Mesendoderm (in vitro differentiated cells): Measurements from ENCODE around the gene TTC34. TPM values are rescaled to one million over a fixed set of nuclear protein-coding genes. Genes with fewer than 3 reads are reported as not detected.
A peak's percentile ranks its signal among the peaks of the same experiment; 100 is the strongest.

Experiments
- DNase-seq: peaks from one replicate; pipeline ENCODE4 v3.0.0; 2013
- H2AK5ac ChIP-seq: 2 replicates; pipeline ENCODE4 v1.6.1; 2013; ENCODE audit warnings: low read length, inconsistent platforms
- H2BK120ac ChIP-seq: 2 replicates; pipeline ENCODE4 v1.6.1; 2013; ENCODE audit warnings: low read depth, mild to moderate bottlenecking, low read length, moderate library complexity, mixed read lengths
- H2BK15ac ChIP-seq: replicated peaks from 2 replicates; pipeline ENCODE4 v1.6.1; 2013; ENCODE audit warnings: low read depth, mild to moderate bottlenecking, moderate library complexity
- H2BK5ac ChIP-seq: 2 replicates; pipeline ENCODE4 v1.6.1; 2013; ENCODE audit warnings: low read length, inconsistent platforms
- H3K18ac ChIP-seq: 2 replicates; pipeline ENCODE4 v1.6.1; 2013; ENCODE audit warnings: mild to moderate bottlenecking, low read length, mixed read lengths
- H3K23ac ChIP-seq: one replicate; pipeline ENCODE4 v1.6.1; 2013; ENCODE audit warnings: low read length
- H3K27ac ChIP-seq: 2 replicates; pipeline ENCODE4 v1.5.1; 2013; ENCODE audit warnings: low read depth, mild to moderate bottlenecking, inconsistent platforms, low read length, moderate library complexity
- H3K27me3 ChIP-seq: 2 replicates; pipeline ENCODE4 v1.6.1; 2013; ENCODE audit warnings: low read length, control low read depth, mild to moderate bottlenecking, inconsistent platforms; ENCODE audit not compliant: insufficient read depth, poor library complexity
- H3K36me3 ChIP-seq: 2 replicates; pipeline ENCODE4 v1.6.1; 2013; ENCODE audit warnings: low read length, inconsistent platforms; ENCODE audit not compliant: control insufficient read depth, insufficient read depth
- H3K4ac ChIP-seq: one replicate; pipeline ENCODE4 v1.6.1; 2013; ENCODE audit warnings: low read depth, mild to moderate bottlenecking, low read length, moderate library complexity
- H3K4me1 ChIP-seq: 2 replicates; pipeline ENCODE4 v1.6.1; 2013; ENCODE audit warnings: low read depth, low read length, inconsistent platforms; ENCODE audit not compliant: control insufficient read depth
- H3K4me2 ChIP-seq: 2 replicates; pipeline ENCODE4 v1.6.1; 2013; ENCODE audit warnings: low read length
- H3K4me3 ChIP-seq: 2 replicates; pipeline ENCODE4 v1.5.1; 2013; ENCODE audit warnings: mild to moderate bottlenecking, low read length
- H3K56ac ChIP-seq: one replicate; pipeline ENCODE4 v1.6.1; 2013; ENCODE audit warnings: low read length
- H3K79me1 ChIP-seq: 2 replicates; pipeline ENCODE4 v1.6.1; 2013; ENCODE audit warnings: low read length, inconsistent platforms
- H3K79me2 ChIP-seq: 2 replicates; pipeline ENCODE4 v1.6.1; 2013; ENCODE audit warnings: mild to moderate bottlenecking, low read length; ENCODE audit not compliant: control insufficient read depth, insufficient read depth
- H3K9ac ChIP-seq: 2 replicates; pipeline ENCODE4 v1.6.1; 2013; ENCODE audit warnings: low read length, inconsistent platforms
- H4K5ac ChIP-seq: one replicate; pipeline ENCODE4 v1.6.1; 2013; ENCODE audit warnings: low read length
- H4K8ac ChIP-seq: one replicate; pipeline ENCODE4 v1.6.1; 2013; ENCODE audit warnings: low read depth, mild to moderate bottlenecking, control low read depth, low read length, moderate library complexity
- WGBS: extraction: QIAGEN DNeasy Blood & Tissue Kit; methylation state at CpG from one replicate; pipeline ENCODE4 v1.1.7; 2013; ENCODE audit warnings: low lambda C conversion rate, missing lambda C conversion rate; ENCODE audit not compliant: insufficient coverage; ENCODE audit errors: extremely low coverage; 5-methylcytosine and 5-hydroxymethylcytosine counted together
- polyA plus RNA-seq, 2 experiments: library from polyadenylated mRNA; stranded (reverse); fragments of 200-250 nt; gene quantifications; one replicate each; pipeline ENCODE4 v1.2.3, GENCODE V29; 2013

TTC34 gene, protein sequence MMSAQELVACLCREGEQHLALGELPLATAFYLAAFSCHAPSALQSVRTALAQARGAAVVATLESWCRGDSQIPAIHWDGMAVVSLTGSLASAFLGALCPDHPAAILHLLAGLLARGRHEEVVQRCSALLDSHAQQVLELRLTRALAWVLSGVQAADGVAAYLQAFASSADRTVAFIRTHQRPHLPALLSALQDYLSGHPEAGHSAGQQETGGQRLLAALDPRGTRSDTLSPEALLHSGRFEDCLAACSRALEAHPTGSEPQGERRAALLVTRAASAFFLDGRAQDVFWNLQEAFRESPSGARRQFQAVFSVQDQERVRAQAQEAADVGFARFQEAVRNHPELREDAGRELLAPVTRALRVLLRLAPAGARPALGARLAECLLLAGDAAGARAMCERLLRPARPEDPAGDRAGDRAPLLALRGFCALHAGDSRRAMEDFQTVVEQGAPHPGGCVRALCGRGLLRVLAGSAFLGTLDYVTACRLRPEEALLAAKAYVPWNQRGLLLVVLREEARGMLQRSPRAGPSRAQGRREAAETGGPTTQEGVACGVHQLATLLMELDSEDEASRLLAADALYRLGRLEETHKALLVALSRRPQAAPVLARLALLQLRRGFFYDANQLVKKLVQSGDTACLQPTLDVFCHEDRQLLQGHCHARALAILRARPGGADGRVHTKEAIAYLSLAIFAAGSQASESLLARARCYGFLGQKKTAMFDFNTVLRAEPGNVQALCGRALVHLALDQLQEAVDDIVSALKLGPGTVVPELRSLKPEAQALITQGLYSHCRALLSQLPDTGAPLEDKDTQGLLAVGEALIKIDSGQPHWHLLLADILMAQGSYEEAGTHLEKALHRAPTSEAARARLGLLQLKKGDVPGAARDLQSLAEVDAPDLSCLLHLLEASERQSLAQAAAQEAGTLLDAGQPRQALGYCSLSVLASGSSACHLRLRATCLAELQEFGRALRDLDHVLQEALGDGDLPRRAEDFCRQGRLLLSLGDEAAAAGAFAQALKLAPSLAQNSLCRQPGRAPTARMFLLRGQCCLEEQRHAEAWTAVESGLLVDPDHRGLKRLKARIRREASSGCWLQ
- 0.08 TPM for polyA plus RNA-seq (2013, experiment 1 of 2)
- 0.06 TPM for polyA plus RNA-seq (2013, experiment 2 of 2)

GRCh38 chr1:2801535-2802291 is at the start of gene TTC34:
Gene TTC34, minus strand, starts transcription at chr1:2801693. Its CDS starts 866 bp downstream, at chr1:2800827.
- DNase-seq, result peak; percentile 30
- no peaks in the 10 kb centered on the region for H3K79me2 ChIP-seq

DNA sequence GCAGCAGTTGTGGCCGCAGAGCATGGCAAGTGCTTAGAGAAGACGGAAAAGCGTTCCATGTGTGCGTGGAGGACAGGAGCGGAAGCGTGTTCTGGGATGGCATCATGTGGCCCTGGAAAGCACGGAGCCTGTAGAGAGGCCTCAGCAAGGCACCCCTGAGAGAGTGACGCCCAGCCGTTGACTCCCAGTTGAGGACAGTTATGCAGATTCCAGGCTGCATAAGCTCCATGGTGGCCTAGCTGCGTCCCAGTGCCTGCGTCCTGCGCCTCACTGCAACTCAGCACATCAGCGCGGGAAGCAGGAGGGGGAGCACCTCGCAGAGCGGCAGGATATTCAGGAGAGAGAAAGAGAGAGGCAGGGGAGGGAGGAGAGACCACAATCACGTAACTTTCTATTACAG is 49.0 kb upstream of the TTC34 start:
- H3K4ac ChIP-seq, result no peak overlapping the region
- no peak for DNase-seq
- H3K4me3 ChIP-seq, result no peak overlapping the region
- no peak overlapping the region for H3K23ac ChIP-seq
- H2BK15ac ChIP-seq, result no peak overlapping the region
- no peak overlapping the region for H2BK5ac ChIP-seq
- no peaks in the 10 kb centered on the region for H3K4me1 ChIP-seq
- no peaks in the 10 kb centered on the region for H3K79me1 ChIP-seq
- no peak overlapping the region for H3K18ac ChIP-seq
- H3K56ac ChIP-seq, result no peak overlapping the region
- no peak overlapping the region for H4K5ac ChIP-seq
- no CpG with 5 or more reads among the region's 17 CpGs for WGBS
- H2BK120ac ChIP-seq, result no peak overlapping the region
- H3K27me3 ChIP-seq, result no peaks in the 10 kb centered on the region
- no peak overlapping the region for H3K27ac ChIP-seq
- H2AK5ac ChIP-seq, result no peak overlapping the region
- H3K79me2 ChIP-seq, result no peaks in the 10 kb centered on the region
- H3K9ac ChIP-seq, result no peak overlapping the region
- H3K4me2 ChIP-seq, result no peak overlapping the region
- H4K8ac ChIP-seq, result no peak overlapping the region
- no peaks in the 10 kb centered on the region for H3K36me3 ChIP-seq

More at GRCh38 chr1:2801535-2802291, at the start of gene TTC34:
- Histone ChIP-seq H3K4me2 (no peak within 1 kb of the TSS), H3K27ac (no peak within 1 kb of the TSS), H3K4ac (no peak within 1 kb of the TSS), H3K9ac (no peak within 1 kb of the TSS), H3K4me3 (no peak within 1 kb of the TSS), H4K5ac (no peak within 1 kb of the TSS), H2AK5ac (no peak within 1 kb of the TSS), H2BK15ac (no peak within 1 kb of the TSS), H3K4me1 (no peaks in the 10 kb centered on the region), H3K56ac (no peak within 1 kb of the TSS), H3K27me3 (no peaks in the 10 kb centered on the region), H3K36me3 (no peaks in the 10 kb centered on the region), H4K8ac (no peak within 1 kb of the TSS), H2BK5ac (no peak within 1 kb of the TSS), H2BK120ac (no peak within 1 kb of the TSS), H3K18ac (no peak within 1 kb of the TSS), H3K23ac (no peak within 1 kb of the TSS), H3K79me1 (no peaks in the 10 kb centered on the region)
- no CpG with 5 or more reads among the region's 21 CpGs for WGBS

DNA sequence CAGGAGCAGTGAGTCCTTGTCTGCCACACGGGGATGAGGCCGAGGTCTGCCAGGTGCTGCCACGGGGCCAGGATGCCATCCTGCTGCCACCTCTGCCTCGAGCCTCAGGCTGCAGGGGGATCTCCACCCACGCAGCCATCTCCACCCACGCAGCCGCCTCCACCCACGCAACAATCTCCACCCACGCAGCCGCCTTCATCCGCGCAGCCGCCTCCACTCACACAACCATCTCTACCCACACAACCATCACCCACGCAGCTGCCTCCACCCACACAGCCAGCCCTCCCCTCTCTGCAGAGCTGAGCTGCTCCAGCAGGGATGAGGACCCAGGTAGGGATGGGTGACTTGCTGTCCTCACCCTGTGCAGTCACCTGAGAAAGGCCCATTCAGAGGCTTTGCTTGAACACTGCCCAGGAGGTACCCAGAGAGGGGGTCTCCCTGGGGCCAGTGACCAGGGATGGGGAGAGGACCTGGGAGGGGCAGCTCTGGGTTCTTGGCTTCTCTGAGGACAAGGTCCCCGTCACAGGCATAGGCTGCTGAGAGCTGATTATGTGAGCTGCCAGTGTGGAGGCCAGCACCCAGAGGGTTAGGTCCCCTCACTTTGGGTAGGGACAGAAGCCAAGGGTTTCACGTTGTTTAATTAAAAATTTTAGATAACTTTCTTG is 46.6 kb upstream of the TTC34 start:
- H3K9ac ChIP-seq, result no peak overlapping the region
- H3K36me3 ChIP-seq, result no peaks in the 10 kb centered on the region
- H4K8ac ChIP-seq, result no peak overlapping the region
- no peak overlapping the region for H3K4me2 ChIP-seq
- no peak overlapping the region for H2BK5ac ChIP-seq
- no peak overlapping the region for H3K56ac ChIP-seq
- no peak overlapping the region for H4K5ac ChIP-seq
- H3K4me3 ChIP-seq, result no peak overlapping the region
- H3K79me1 ChIP-seq, result no peaks in the 10 kb centered on the region
- no peak overlapping the region for H3K4ac ChIP-seq
- no peak for DNase-seq
- H3K18ac ChIP-seq, result no peak overlapping the region
- no peak overlapping the region for H2BK120ac ChIP-seq
- H2AK5ac ChIP-seq, result no peak overlapping the region
- no CpG with 5 or more reads among the region's 16 CpGs for WGBS
- no peaks in the 10 kb centered on the region for H3K27me3 ChIP-seq
- H3K27ac ChIP-seq, result no peak overlapping the region
- no peaks in the 10 kb centered on the region for H3K79me2 ChIP-seq
- H3K4me1 ChIP-seq, result no peaks in the 10 kb centered on the region
- no peak overlapping the region for H3K23ac ChIP-seq
- H2BK15ac ChIP-seq, result no peak overlapping the region

DNA sequence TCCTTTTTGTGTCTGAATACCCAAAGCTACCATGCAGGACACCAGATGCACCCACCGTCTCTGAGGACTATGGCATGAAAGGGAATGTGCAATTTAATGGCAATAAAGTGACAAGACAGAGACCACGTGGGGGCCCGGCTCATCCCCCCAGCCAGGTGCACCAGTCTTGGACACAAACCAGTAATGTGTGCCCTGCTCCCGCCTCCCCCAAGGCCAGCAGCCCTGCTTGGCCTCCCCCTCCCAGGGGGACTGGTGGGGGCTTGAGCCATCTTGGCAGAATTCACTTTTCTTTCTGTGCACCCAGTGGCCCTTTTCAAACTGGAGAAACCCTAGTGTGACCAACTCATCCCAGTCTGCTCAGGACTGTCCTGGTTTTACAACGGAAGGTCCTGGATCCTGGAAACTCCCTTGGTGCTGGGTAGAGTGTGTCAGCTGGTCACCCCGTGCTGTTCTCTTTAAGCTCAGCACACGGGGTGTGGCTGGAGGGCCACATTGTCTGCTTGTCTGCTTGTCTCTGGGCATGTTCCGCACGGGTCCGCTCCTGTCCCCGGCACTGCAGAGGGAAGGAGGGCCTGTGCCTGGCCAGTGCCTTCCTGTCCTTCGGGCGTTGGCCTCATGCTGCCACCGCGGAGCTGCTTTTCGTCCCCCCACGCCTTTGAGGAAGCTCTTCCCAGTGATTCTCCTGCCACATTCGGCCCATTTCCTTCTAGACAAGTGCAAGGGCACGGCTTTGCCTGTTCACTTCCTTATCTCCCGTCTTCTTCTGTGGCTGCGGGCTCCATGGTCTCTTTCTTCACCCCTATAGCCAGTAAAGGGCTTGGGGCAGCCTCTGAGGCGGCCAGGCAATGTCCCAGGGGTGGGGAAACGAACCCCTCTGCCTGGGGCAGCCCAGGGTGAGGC is 45.8 kb upstream of the TTC34 start:
- no peak for DNase-seq
- no CpG with 5 or more reads among the region's 23 CpGs for WGBS
- Histone ChIP-seq H3K79me2 (no peaks in the 10 kb centered on the region), H3K18ac (no peak overlapping the region), H2BK120ac (no peak overlapping the region), H3K56ac (no peak overlapping the region), H3K23ac (no peak overlapping the region), H2AK5ac (no peak overlapping the region), H3K4me3 (no peak overlapping the region), H3K4me1 (no peaks in the 10 kb centered on the region), H4K5ac (no peak overlapping the region), H3K36me3 (no peaks in the 10 kb centered on the region), H3K79me1 (no peaks in the 10 kb centered on the region), H2BK5ac (no peak overlapping the region), H4K8ac (no peak overlapping the region), H3K27me3 (no peaks in the 10 kb centered on the region), H3K27ac (no peak overlapping the region), H2BK15ac (no peak overlapping the region), H3K9ac (no peak overlapping the region), H3K4ac (no peak overlapping the region), H3K4me2 (no peak overlapping the region)
